ENCODE results near the gene PYDC1. TPM values are rescaled to one million over a fixed set of nuclear protein-coding genes. Genes with fewer than 3 reads are reported as not detected.
A peak's percentile ranks its signal among the peaks of the same experiment; 100 is the strongest.
"Not testable (repeated sequence)": the region's sequence is repeated elsewhere in the genome, so short reads cannot be mapped to it uniquely, and the experiment has no call there.

The PYDC1 gene
- total RNA-seq, 2 donors from 2014 or later = not detected

- no peaks in the 10 kb centered on the region for H3K27me3 ChIP-seq
- no peak overlapping the region for H3K4me3 ChIP-seq
- H3K36me3 ChIP-seq = no peaks in the 10 kb centered on the region
- H3K4me1 ChIP-seq = peaks cover 0 to 7% of the 10 kb centered on the region in 2 donors
- no peak for DNase-seq (ENCODE audit: low spot score)
- TF ChIP-seq, protein P1, sequence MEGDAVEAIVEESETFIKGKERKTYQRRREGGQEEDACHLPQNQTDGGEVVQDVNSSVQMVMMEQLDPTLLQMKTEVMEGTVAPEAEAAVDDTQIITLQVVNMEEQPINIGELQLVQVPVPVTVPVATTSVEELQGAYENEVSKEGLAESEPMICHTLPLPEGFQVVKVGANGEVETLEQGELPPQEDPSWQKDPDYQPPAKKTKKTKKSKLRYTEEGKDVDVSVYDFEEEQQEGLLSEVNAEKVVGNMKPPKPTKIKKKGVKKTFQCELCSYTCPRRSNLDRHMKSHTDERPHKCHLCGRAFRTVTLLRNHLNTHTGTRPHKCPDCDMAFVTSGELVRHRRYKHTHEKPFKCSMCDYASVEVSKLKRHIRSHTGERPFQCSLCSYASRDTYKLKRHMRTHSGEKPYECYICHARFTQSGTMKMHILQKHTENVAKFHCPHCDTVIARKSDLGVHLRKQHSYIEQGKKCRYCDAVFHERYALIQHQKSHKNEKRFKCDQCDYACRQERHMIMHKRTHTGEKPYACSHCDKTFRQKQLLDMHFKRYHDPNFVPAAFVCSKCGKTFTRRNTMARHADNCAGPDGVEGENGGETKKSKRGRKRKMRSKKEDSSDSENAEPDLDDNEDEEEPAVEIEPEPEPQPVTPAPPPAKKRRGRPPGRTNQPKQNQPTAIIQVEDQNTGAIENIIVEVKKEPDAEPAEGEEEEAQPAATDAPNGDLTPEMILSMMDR (IDR thresholded peaks at IDR 0.05) = no peak
- H3K27ac ChIP-seq = no peak overlapping the region
- H3K9me3 ChIP-seq = no peaks in the 10 kb centered on the region
Measured at GRCh38 chr16:31256466-31256865, 39.5 kb upstream of the PYDC1 start.

DNA sequence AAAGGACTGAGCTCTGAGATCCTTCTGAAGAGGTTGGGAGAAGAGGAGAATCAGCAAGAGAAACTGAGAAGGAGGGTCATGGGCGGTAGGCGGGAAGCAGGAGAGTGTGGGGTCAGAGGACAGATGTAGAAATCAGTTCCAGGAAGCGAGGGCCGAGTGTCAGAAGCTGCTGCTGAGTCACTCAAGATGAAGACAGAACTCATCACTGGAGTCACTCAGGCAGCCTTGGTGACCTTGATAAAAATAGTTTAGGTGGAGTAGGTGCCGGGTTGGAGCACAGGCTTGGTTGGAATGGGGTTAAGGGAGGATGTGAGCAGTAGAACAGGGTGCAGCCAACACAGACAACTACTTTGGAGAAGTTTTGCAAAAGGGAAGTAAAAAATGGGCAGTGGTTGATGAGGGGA lies 36.7 kb upstream of the PYDC1 start:
- H3K27ac ChIP-seq = no peak overlapping the region
- H3K4me3 ChIP-seq = no peak overlapping the region
- H3K9me3 ChIP-seq = no peaks in the 10 kb centered on the region
- peaks cover 0 to 7% of the 10 kb centered on the region in 2 donors for H3K4me1 ChIP-seq
- TF ChIP-seq, protein P1 (IDR thresholded peaks at IDR 0.05) = no peak
- DNase-seq (ENCODE audit: low spot score) = peak; percentile 67
- no peaks in the 10 kb centered on the region for H3K27me3 ChIP-seq
- no peaks in the 10 kb centered on the region for H3K36me3 ChIP-seq

GRCh38 chr16:31251435-31251834 lies 34.5 kb upstream of the PYDC1 start:
- no peak for DNase-seq (ENCODE audit: low spot score)
- Histone ChIP-seq H3K4me3 (no peak overlapping the region), H3K27ac (no peak overlapping the region)

DNA sequence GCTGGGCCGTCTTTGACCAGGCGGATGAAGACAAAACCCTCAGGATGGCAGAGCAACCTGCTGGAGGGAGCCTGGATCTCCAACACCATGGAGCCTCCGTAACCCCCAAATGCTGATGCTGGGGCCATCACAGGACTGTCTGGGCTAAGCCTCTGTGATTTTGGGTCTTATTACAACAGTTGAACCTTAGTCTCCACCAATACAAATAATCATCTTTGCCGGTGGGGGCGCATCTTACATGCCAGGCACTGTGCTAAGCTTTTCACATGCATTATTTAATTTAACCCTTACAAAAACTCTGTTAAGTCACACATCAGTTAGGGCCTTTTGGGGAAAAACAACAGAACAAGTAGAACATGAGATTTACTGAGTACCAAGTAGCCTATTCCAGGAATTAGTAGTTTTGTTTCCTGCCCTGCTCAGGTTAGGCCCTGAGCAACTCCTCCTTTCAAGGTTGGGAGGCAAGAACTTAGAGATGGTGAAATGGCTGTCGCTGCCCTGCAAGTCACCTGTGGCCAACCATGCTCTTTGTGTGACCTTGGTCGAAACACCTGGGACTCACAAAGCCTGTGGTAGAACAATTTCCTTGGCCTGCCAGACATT lies 33.9 kb upstream of the PYDC1 start:
- H3K9me3 ChIP-seq = no peaks in the 10 kb centered on the region
- H3K4me3 ChIP-seq = no peak overlapping the region
- H3K27ac ChIP-seq = no peak overlapping the region
- no peaks in the 10 kb centered on the region for H3K27me3 ChIP-seq
- DNase-seq (ENCODE audit: low spot score) = no peak
- no peaks in the 10 kb centered on the region for H3K36me3 ChIP-seq
- peaks cover 0 to 7% of the 10 kb centered on the region in 2 donors for H3K4me1 ChIP-seq
- TF ChIP-seq, protein P1 (IDR thresholded peaks at IDR 0.05) = no peak

More at GRCh38 chr16:31251435-31251834, 34.5 kb upstream of the PYDC1 start:
- Histone ChIP-seq H3K27me3 (no peaks in the 10 kb centered on the region), H3K4me1 (peaks cover 0 to 7% of the 10 kb centered on the region in 2 donors), H3K9me3 (no peaks in the 10 kb centered on the region), H3K36me3 (no peaks in the 10 kb centered on the region)
- TF ChIP-seq, protein P1 (IDR thresholded peaks at IDR 0.05) = no peak

DNA sequence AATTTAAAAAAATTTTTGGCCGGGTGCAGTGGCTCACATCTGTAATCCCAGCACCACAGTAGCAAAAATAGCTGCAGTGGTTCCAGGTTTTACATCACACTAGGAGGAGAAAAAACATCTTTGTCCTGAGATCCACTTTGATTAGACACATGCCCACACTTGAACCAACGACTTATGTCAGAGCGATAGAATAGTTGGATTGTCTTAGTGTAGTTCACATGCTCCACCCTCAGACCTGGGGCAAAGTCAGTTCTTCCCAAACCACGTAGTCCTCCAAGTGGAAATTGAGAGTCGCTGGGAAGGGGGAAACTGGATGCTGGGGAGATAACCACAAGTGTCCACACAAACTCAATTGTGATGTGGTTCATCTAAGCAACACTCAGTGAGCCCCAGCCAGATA lies 31.4 kb upstream of the PYDC1 start:
- Histone ChIP-seq H3K27ac (no peak overlapping the region), H3K4me3 (no peak overlapping the region), H3K27me3 (no peaks in the 10 kb centered on the region), H3K9me3 (no peaks in the 10 kb centered on the region), H3K4me1 (no peaks in the 10 kb centered on the region), H3K36me3 (no peaks in the 10 kb centered on the region)
- TF ChIP-seq, protein P1 (IDR thresholded peaks at IDR 0.05) = no peak
- DNase-seq (ENCODE audit: low spot score) = no peak

DNA sequence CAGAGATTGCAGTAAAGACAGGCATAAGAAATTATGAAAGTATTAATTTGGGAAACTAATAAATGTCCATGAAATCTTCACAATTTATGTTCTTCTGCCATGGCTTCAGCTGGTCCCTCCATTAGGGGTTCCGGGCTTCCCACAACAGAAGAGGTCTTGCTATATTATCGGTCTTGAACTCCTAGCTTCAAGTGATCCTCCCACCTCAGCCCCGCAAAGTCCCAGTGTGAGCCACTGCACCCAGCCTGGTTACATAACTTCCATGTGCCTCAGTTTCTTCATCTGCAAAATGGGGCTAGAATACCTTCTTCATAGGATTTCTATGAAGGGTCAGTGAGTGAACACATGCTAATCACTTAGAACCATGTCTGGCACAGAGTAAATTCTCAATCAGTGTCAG lies 29.4 kb upstream of the PYDC1 start:
- H3K4me3 ChIP-seq = no peak overlapping the region
- no peak for DNase-seq (ENCODE audit: low spot score)
- H3K4me1 ChIP-seq = no peaks in the 10 kb centered on the region
- H3K9me3 ChIP-seq = no peaks in the 10 kb centered on the region
- H3K27ac ChIP-seq = no peak overlapping the region
- TF ChIP-seq, protein P1 (IDR thresholded peaks at IDR 0.05) = no peak
- no peaks in the 10 kb centered on the region for H3K27me3 ChIP-seq
- H3K36me3 ChIP-seq = no peaks in the 10 kb centered on the region

DNA sequence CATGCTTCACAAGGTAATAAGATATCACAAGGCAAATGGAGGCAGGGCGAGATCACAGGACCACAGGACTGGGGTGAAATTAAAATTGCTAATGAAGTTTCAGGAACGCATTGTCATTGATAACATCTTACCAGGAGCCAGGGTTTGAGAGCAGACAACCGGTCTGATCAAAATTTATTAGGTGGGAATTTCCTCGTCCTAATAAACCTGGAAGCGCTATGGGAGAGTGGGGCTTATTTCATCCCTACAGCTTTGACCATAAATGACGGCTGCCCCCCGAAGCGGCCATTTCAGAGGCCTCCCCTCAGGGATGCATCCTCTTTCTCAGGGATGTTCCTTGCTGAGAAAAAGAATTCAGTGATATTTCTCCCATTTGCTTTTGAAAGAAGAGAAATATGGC lies 28.7 kb upstream of the PYDC1 start:
- H3K27ac ChIP-seq; H3K4me3 ChIP-seq; H3K36me3 ChIP-seq; H3K27me3 ChIP-seq; H3K4me1 ChIP-seq; DNase-seq (ENCODE audit: low spot score); H3K9me3 ChIP-seq: not testable (repeated sequence)
